ENCODE measurements around the gene KIZ. TPM values are rescaled to one million over a fixed set of nuclear protein-coding genes. Genes with fewer than 3 reads are reported as not detected.

KIZ gene
- total RNA-seq, 1 experiment from 2014 or later: 13.4 TPM

DNA sequence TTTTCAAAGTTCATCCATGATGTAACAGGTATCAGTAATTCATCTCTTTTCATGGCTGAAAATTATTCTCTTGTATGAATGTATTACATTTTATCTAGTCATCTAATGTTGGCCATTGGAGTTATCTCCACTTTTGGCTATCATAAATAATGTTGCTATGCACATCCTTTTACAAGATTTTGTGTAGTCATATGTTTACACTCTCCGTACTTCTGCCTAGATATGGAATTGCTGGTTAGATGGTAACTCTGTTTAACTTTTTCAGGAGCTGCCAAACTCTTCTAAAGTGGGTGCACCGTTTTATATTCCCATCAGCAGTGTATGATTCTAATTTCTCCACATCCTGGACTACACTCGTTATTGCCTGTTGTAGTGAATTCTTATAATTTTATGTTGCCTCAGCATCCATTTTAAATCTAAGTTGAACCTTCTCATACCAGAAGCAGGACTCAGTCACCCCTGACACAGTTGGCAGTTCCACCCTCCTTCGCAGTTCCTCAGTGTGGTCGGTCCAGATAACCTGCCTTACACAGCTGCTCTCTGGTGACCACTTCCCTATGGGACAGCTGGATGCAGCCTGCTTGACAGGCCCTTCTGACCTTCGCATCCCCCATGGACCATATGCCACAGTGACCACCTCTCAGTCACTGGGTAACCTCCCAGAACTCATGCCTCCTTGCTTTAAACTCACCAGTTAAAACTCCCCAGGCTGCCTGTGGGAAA lies 33.9 kb downstream of the KIZ start:
- no peaks in the 10 kb centered on the region for H3K9me2 ChIP-seq (replicated peaks; ENCODE audit: low read length)
- DNase-seq: peak; percentile 25
- no TSS peak for BruUV-seq (replicated peaks)
- H4K20me1 ChIP-seq (ENCODE audit: low read length): no peaks in the 10 kb centered on the region
- H3K4me1 ChIP-seq (ENCODE audit: insufficient read depth, low read length): 0 out of 2 replicates have a peak, but pooled peaks cover 10% of the 10 kb centered on the region
- TF ChIP-seq, protein P1, sequence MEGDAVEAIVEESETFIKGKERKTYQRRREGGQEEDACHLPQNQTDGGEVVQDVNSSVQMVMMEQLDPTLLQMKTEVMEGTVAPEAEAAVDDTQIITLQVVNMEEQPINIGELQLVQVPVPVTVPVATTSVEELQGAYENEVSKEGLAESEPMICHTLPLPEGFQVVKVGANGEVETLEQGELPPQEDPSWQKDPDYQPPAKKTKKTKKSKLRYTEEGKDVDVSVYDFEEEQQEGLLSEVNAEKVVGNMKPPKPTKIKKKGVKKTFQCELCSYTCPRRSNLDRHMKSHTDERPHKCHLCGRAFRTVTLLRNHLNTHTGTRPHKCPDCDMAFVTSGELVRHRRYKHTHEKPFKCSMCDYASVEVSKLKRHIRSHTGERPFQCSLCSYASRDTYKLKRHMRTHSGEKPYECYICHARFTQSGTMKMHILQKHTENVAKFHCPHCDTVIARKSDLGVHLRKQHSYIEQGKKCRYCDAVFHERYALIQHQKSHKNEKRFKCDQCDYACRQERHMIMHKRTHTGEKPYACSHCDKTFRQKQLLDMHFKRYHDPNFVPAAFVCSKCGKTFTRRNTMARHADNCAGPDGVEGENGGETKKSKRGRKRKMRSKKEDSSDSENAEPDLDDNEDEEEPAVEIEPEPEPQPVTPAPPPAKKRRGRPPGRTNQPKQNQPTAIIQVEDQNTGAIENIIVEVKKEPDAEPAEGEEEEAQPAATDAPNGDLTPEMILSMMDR (conservative IDR thresholded peaks at IDR 0.05; ENCODE audit: low read depth, low read length): no peak
- TF ChIP-seq EZH2 (IDR thresholded peaks at IDR 0.05; ENCODE audit: low read length, unreplicated experiment): no peak
- no peak for TF ChIP-seq EZH2phosphoT487 (IDR thresholded peaks at IDR 0.05; ENCODE audit: borderline replicate concordance, low read length)
- POLR2A ChIA-PET (ENCODE audit: unreplicated experiment): no interaction called here
- no peaks in the 10 kb centered on the region for H3K27me3 ChIP-seq (ENCODE audit: low read length)
- no peak overlapping the region for H3K4me3 ChIP-seq (ENCODE audit: low read length)
- no peaks in the 10 kb centered on the region for H3K9me3 ChIP-seq (ENCODE audit: low read length)
- H3K36me3 ChIP-seq (ENCODE audit: low read depth, low read length): no peaks in the 10 kb centered on the region; the same call in 1 of the 2 replicates
- H3K4me2 ChIP-seq (ENCODE audit: low read length): no peak overlapping the region
- CTCF ChIA-PET: no interaction called here
- no peaks in the 10 kb centered on the region for H3K79me2 ChIP-seq (ENCODE audit: low read length)
- no peaks in the 10 kb centered on the region for H3F3A ChIP-seq (ENCODE audit: low read length, unreplicated experiment)
- no peak overlapping the region for H2AFZ ChIP-seq (ENCODE audit: low read length)
- H3K27ac ChIP-seq (ENCODE audit: low read length): no peak overlapping the region
- intact Hi-C loops (cut with micrococcal nuclease): no loop called here
- peak; percentile 22; the same call in 1 of the 2 replicates for ATAC-seq
- no peak overlapping the region for H3K9ac ChIP-seq (ENCODE audit: low read length)

DNA sequence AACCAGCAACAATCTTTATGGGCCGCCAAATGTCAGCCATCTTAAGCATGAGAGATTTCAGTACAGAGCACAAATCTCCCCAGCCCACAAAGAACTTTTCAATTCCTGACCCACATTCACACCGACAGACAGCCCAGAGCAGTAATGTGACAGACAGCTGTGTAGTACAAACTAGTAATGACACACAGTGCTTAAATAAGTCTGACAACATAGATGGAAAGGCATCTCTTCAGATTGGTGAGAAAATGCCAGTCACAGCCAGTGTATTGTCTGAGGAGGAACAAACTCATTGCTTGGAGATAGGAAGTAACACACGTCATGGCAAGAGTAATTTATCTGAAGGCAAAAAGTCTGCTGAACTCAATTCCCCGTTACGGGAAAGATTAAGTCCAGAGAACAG lies 36.0 kb downstream of the KIZ start:
- no peak overlapping the region for H3K27ac ChIP-seq (ENCODE audit: low read length)
- no peak overlapping the region for H3K4me2 ChIP-seq (ENCODE audit: low read length)
- TSS peak; percentile 63 for BruUV-seq (replicated peaks)
- ChIA-PET POLR2A (ENCODE audit: unreplicated experiment) (no interaction called here), CTCF (no interaction called here)
- no peaks in the 10 kb centered on the region for H4K20me1 ChIP-seq (ENCODE audit: low read length)
- no peaks in the 10 kb centered on the region for H3K27me3 ChIP-seq (ENCODE audit: low read length)
- TF ChIP-seq EZH2 (IDR thresholded peaks at IDR 0.05; ENCODE audit: low read length, unreplicated experiment): no peak
- TF ChIP-seq, protein P1 (conservative IDR thresholded peaks at IDR 0.05; ENCODE audit: low read depth, low read length): no peak
- no peak for TF ChIP-seq EZH2phosphoT487 (IDR thresholded peaks at IDR 0.05; ENCODE audit: borderline replicate concordance, low read length)
- H3K4me3 ChIP-seq (ENCODE audit: low read length): no peak overlapping the region
- H3K79me2 ChIP-seq (ENCODE audit: low read length): no peaks in the 10 kb centered on the region
- H3K9ac ChIP-seq (ENCODE audit: low read length): no peak overlapping the region
- intact Hi-C loops (cut with micrococcal nuclease): no loop called here
- no peaks in the 10 kb centered on the region for H3K9me3 ChIP-seq (ENCODE audit: low read length)
- H3K9me2 ChIP-seq (replicated peaks; ENCODE audit: low read length): no peaks in the 10 kb centered on the region
- no peak for ATAC-seq
- H3K36me3 ChIP-seq (ENCODE audit: low read depth, low read length): no peaks in the 10 kb centered on the region; the same call in 1 of the 2 replicates
- no peak overlapping the region for H2AFZ ChIP-seq (ENCODE audit: low read length)
- 0 out of 2 replicates have a peak, but pooled peaks cover 10% of the 10 kb centered on the region for H3K4me1 ChIP-seq (ENCODE audit: insufficient read depth, low read length)
- DNase-seq: no peak
- no peaks in the 10 kb centered on the region for H3F3A ChIP-seq (ENCODE audit: low read length, unreplicated experiment)

DNA sequence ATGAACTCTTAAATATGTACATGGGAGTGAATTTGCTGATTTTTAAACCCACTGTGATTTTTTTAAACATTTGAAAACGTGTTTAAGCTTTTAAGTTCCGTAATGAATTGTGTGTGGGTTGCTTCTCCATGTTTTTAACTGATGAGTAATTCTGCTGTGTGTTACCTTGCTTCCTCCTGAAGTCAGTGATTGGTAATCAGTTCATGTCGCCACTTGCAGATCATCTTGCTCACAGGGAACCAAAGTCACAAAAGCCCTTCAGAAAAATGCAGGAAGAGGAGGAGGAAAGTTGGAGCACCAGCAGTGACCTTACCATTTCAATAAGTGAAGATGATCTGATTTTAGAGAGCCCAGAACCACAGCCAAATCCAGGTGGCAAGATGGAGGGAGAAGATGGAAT lies 36.7 kb downstream of the KIZ start:
- Histone ChIP-seq H3K9me2 (replicated peaks; ENCODE audit: low read length) (no peaks in the 10 kb centered on the region), H3K36me3 (ENCODE audit: low read depth, low read length) (no peaks in the 10 kb centered on the region; the same call in 1 of the 2 replicates), H3K27ac (ENCODE audit: low read length) (no peak overlapping the region), H3K4me3 (ENCODE audit: low read length) (no peak overlapping the region), H3K79me2 (ENCODE audit: low read length) (no peaks in the 10 kb centered on the region), H3K9ac (ENCODE audit: low read length) (no peak overlapping the region), H3K4me2 (ENCODE audit: low read length) (no peak overlapping the region), H2AFZ (ENCODE audit: low read length) (no peak overlapping the region), H3K27me3 (ENCODE audit: low read length) (no peaks in the 10 kb centered on the region), H4K20me1 (ENCODE audit: low read length) (no peaks in the 10 kb centered on the region), H3K9me3 (ENCODE audit: low read length) (no peaks in the 10 kb centered on the region), H3F3A (ENCODE audit: low read length, unreplicated experiment) (no peaks in the 10 kb centered on the region), H3K4me1 (ENCODE audit: insufficient read depth, low read length) (0 out of 2 replicates have a peak, but pooled peaks cover 10% of the 10 kb centered on the region)
- TF ChIP-seq, protein P1 (conservative IDR thresholded peaks at IDR 0.05; ENCODE audit: low read depth, low read length): no peak
- TF ChIP-seq EZH2 (IDR thresholded peaks at IDR 0.05; ENCODE audit: low read length, unreplicated experiment) (no peak), EZH2phosphoT487 (IDR thresholded peaks at IDR 0.05; ENCODE audit: borderline replicate concordance, low read length) (no peak)
- ATAC-seq: no peak
- POLR2A ChIA-PET (ENCODE audit: unreplicated experiment): no interaction called here
- BruUV-seq (replicated peaks): no TSS peak
- intact Hi-C loops (cut with micrococcal nuclease): no loop called here
- CTCF ChIA-PET: no interaction called here
- no peak for DNase-seq
